HL-60 (cell line): ENCODE results near the gene PADI2.

Source experiments
- DNase-seq, 2 experiments: peaks; one replicate each; pipeline ENCODE4 v3.0.0-alpha.2; 2010 to 2020; ENCODE audit warnings: low read depth in 1 of 2, low spot score in 1 of 2
- H3K27ac ChIP-seq: fragments of 250-450 bp; sonication (Bioruptor Pico); replicated peaks from 2 replicates; pipeline ENCODE4 v1.5.1; 2020; ENCODE audit warnings: mild to moderate bottlenecking, moderate library complexity
- H3K27me3 ChIP-seq: fragments of 250-450 bp; sonication (Bioruptor Pico); 2 replicates; pipeline ENCODE4 v1.5.1; 2021; ENCODE audit warnings: mild to moderate bottlenecking, moderate library complexity; ENCODE audit not compliant: insufficient read depth, poor library complexity, severe bottlenecking
- H3K4me3 ChIP-seq: replicated peaks from 2 replicates; pipeline ENCODE4 v1.5.1; 2011; ENCODE audit warnings: mild to moderate bottlenecking, control low read depth, low read length; ENCODE audit not compliant: insufficient read depth
- GABPA ChIP-seq: IDR thresholded peaks from 2 replicates; pipeline ENCODE4 v1.6.1; 2012; ENCODE audit warnings: low read depth
- POLR2AphosphoS5 ChIP-seq: IDR thresholded peaks from 2 replicates; pipeline ENCODE4 v1.6.1; 2012; ENCODE audit warnings: low read depth
- SPI1 ChIP-seq: IDR thresholded peaks from 2 replicates; pipeline ENCODE4 v1.6.1; 2012; ENCODE audit warnings: low read depth, mild to moderate bottlenecking, borderline replicate concordance
- TF ChIP-seq, protein P1 (sequence below): IDR thresholded peaks from one replicate; pipeline ENCODE4 v1.5.1; 2011; ENCODE audit warnings: low read length, control low read depth, inconsistent platforms; ENCODE audit not compliant: insufficient read depth
- TF ChIP-seq, protein P2 (sequence below): IDR thresholded peaks from 2 replicates; pipeline ENCODE4 v1.6.1; 2012; ENCODE audit warnings: low read depth; ENCODE audit not compliant: insufficient replicate concordance

PADI2 gene

DNA sequence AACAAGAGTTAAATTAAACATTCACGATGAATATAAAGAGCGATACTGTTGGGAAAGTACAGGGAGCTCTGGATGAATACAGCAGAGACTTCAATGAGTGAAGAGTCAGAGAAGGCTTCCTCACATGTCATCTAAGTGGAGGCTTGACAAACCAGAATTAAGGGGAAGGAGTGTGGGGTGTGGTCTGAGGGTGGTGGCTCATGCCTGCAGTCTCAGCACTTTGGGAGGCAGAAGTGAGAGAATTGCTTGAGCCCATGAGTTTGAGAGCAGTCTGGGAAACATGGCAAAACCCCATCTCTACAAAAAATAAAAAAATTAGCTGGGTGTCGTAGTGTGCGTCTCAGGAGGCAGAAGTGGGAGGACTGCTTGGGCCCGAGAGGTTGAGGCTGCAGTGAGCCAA lies 74.1 kb downstream of the PADI2 start:
- H3K27ac ChIP-seq: no peak overlapping the region
- no peak for DNase-seq
- no peak overlapping the region for H3K4me3 ChIP-seq

DNA sequence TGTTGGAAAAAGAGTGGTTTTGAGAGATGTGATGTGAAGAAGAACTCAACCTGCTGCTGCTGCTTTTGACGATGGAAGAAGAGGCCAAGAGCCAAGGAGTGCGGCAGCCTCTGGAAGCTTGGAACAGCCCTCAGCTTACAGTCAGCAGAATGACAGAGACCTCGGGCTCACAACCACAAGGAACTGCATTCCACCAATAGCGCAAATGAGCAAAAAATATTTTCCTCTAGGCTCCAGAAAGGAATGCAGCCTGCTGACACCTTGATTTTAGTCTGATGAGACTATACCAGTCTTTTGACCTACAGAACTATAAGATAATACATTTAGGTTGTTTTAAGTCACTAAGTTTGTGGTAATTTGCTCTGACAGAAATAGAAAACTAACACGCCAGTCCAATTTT lies 75.6 kb downstream of the PADI2 start:
- H3K27ac ChIP-seq: no peak overlapping the region
- TF ChIP-seq, protein P1, sequence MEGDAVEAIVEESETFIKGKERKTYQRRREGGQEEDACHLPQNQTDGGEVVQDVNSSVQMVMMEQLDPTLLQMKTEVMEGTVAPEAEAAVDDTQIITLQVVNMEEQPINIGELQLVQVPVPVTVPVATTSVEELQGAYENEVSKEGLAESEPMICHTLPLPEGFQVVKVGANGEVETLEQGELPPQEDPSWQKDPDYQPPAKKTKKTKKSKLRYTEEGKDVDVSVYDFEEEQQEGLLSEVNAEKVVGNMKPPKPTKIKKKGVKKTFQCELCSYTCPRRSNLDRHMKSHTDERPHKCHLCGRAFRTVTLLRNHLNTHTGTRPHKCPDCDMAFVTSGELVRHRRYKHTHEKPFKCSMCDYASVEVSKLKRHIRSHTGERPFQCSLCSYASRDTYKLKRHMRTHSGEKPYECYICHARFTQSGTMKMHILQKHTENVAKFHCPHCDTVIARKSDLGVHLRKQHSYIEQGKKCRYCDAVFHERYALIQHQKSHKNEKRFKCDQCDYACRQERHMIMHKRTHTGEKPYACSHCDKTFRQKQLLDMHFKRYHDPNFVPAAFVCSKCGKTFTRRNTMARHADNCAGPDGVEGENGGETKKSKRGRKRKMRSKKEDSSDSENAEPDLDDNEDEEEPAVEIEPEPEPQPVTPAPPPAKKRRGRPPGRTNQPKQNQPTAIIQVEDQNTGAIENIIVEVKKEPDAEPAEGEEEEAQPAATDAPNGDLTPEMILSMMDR: no peak
- TF ChIP-seq SPI1 (no peak), POLR2AphosphoS5 (no peak), GABPA (no peak)
- TF ChIP-seq, protein P2, sequence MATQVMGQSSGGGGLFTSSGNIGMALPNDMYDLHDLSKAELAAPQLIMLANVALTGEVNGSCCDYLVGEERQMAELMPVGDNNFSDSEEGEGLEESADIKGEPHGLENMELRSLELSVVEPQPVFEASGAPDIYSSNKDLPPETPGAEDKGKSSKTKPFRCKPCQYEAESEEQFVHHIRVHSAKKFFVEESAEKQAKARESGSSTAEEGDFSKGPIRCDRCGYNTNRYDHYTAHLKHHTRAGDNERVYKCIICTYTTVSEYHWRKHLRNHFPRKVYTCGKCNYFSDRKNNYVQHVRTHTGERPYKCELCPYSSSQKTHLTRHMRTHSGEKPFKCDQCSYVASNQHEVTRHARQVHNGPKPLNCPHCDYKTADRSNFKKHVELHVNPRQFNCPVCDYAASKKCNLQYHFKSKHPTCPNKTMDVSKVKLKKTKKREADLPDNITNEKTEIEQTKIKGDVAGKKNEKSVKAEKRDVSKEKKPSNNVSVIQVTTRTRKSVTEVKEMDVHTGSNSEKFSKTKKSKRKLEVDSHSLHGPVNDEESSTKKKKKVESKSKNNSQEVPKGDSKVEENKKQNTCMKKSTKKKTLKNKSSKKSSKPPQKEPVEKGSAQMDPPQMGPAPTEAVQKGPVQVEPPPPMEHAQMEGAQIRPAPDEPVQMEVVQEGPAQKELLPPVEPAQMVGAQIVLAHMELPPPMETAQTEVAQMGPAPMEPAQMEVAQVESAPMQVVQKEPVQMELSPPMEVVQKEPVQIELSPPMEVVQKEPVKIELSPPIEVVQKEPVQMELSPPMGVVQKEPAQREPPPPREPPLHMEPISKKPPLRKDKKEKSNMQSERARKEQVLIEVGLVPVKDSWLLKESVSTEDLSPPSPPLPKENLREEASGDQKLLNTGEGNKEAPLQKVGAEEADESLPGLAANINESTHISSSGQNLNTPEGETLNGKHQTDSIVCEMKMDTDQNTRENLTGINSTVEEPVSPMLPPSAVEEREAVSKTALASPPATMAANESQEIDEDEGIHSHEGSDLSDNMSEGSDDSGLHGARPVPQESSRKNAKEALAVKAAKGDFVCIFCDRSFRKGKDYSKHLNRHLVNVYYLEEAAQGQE: no peak
- H3K4me3 ChIP-seq: no peak overlapping the region
- no peaks in the 10 kb centered on the region for H3K27me3 ChIP-seq
- DNase-seq: no peak

More for the DNA sequence above, 74.1 kb downstream of the PADI2 start:
- no peaks in the 10 kb centered on the region for H3K27me3 ChIP-seq
- TF ChIP-seq GABPA (no peak), SPI1 (no peak), POLR2AphosphoS5 (no peak)
- TF ChIP-seq, protein P1: no peak
- TF ChIP-seq, protein P2: no peak

DNA sequence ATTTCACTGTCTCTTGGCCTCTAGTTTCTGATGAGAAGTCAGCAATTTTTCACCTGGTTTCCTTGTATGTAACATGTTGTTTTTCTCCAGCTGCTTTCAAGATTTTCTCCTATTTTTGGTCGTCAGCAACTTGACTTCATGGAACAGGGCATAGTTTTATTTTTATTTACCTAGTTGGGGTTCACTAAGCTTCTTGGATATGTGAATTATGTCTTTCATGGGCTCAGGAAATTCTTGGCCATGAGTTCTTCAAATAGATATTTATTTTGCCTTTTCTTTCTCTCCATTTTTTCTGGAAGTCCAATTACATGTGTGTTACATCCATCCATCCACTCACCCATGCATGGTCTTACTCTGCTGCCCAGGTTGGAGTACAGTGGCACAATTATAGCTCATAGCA lies 79.1 kb downstream of the PADI2 start:
- DNase-seq: no peak
- H3K27ac ChIP-seq: no peak overlapping the region
- H3K4me3 ChIP-seq: no peak overlapping the region
- TF ChIP-seq POLR2AphosphoS5 (no peak), GABPA (no peak), SPI1 (no peak)
- H3K27me3 ChIP-seq: no peaks in the 10 kb centered on the region

DNA sequence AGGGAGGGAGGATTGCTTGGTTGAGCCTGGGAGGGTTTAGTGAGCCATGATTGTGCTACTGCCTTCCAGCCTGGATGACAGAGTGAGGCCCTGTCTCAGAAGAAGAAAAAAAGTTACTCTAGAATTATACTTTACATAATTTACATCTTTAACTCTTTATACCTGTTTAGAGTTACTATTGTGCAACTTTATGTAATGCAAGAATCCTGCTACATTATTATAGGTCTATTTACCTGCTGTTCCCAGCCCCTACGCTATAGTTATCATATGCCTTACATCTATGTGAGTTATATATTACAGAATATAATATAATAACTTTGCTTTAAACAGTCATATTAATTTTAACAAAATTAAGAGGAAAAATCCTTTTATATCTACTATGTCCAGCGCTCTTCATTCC lies 79.7 kb downstream of the PADI2 start:
- no peak overlapping the region for H3K4me3 ChIP-seq
- no peaks in the 10 kb centered on the region for H3K27me3 ChIP-seq
- no peak for DNase-seq
- TF ChIP-seq, protein P1: no peak
- TF ChIP-seq GABPA: no peak
- TF ChIP-seq POLR2AphosphoS5: no peak
- TF ChIP-seq SPI1: no peak
- TF ChIP-seq, protein P2: no peak
- H3K27ac ChIP-seq: no peak overlapping the region
